Measurements from ENCODE around the gene ZNF579. TPM values are rescaled to one million over a fixed set of nuclear protein-coding genes. Genes with fewer than 3 reads are reported as not detected.
A peak's percentile ranks its signal among the peaks of the same experiment; 100 is the strongest.

The ZNF579 gene, protein sequence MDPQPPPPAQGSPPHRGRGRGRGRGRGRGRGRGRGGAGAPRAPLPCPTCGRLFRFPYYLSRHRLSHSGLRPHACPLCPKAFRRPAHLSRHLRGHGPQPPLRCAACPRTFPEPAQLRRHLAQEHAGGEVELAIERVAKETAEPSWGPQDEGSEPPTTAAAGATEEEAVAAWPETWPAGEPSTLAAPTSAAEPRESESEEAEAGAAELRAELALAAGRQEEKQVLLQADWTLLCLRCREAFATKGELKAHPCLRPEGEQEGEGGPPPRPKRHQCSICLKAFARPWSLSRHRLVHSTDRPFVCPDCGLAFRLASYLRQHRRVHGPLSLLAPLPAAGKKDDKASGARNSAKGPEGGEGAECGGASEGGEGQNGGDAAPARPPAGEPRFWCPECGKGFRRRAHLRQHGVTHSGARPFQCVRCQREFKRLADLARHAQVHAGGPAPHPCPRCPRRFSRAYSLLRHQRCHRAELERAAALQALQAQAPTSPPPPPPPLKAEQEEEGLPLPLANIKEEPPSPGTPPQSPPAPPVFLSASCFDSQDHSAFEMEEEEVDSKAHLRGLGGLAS
- 15.7 TPM for total RNA-seq
- long read RNA-seq, transcript ZNF579-201 (2 exons, 2,899 nt) = major isoform, 14 of 22 reads
- long read RNA-seq, partial matches to known transcripts = 0 of 22 reads
- long read RNA-seq, other reads (novel, unspliced or antisense) = 8 of 22 reads

DNA sequence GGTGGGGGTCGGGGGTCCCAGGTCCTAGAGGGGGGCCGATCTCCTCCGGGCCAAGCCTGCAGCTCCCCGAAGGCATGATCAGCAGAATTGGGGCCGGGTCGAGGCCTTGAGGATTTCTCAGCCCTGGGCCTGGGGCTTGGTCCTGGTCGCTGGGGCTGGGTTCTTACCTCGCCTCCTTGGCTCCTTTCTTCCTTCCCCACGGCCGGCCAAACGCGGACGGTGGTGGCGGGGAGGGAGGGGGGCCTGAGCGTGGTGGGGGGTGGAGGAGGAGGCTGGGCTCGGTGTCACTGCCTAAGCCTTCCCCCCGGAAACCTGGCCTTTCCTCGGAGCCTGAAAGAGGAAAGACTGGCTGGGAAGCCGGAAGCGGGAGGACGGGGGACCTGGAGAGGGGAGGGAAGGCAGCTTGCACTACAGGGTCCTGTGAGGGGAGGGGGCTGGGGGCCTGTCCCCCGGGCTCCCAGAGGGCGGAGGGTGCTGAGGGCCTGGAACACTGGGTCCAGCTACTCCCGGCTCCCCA, at the start of gene ZNF579:
ZNF579 (minus strand) TSS at position 221 of the 517 bp plus-strand sequence. CDS start 1,209 bp downstream, outside the sequence.
- H3K4me1 ChIP-seq = peaks cover 15% of the 10 kb centered on the region
- no peaks in the 10 kb centered on the region for H3K36me3 ChIP-seq
- peak; percentile 92 for ATAC-seq
- H3K27ac ChIP-seq = peak within 1 kb of the TSS; percentile 88
- H3K4me3 ChIP-seq = peak within 1 kb of the TSS; percentile 89
- no peaks in the 10 kb centered on the region for H3K9me3 ChIP-seq
- DNase-seq = peak; percentile 93
- intact Hi-C loops (cut with DNase I) = no loop called here
- no peaks in the 10 kb centered on the region for H3K27me3 ChIP-seq
- TF ChIP-seq, protein P1, sequence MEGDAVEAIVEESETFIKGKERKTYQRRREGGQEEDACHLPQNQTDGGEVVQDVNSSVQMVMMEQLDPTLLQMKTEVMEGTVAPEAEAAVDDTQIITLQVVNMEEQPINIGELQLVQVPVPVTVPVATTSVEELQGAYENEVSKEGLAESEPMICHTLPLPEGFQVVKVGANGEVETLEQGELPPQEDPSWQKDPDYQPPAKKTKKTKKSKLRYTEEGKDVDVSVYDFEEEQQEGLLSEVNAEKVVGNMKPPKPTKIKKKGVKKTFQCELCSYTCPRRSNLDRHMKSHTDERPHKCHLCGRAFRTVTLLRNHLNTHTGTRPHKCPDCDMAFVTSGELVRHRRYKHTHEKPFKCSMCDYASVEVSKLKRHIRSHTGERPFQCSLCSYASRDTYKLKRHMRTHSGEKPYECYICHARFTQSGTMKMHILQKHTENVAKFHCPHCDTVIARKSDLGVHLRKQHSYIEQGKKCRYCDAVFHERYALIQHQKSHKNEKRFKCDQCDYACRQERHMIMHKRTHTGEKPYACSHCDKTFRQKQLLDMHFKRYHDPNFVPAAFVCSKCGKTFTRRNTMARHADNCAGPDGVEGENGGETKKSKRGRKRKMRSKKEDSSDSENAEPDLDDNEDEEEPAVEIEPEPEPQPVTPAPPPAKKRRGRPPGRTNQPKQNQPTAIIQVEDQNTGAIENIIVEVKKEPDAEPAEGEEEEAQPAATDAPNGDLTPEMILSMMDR (IDR thresholded peaks at IDR 0.05) = no peak

DNA sequence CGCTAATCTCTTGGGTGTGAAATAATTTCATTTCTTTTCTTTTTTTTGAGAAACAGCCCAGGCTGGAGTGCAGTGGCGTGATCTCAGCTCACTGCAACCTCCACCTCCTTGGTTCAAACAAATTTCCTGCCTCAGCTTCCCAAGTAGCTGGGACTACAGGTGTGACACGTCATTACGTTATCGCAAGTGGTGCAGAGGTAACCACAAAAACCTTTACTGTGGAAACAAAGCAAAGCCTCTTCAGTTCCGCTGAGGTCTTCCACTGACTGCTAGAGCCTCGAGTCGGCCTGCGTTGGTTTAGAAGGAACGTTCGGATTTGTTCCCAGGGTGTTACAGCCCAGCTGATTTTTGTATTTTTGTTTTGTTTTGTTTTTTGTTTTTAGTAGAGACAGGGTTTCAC, 45.7 kb upstream of the ZNF579 start:
- TF ChIP-seq, protein P1 (IDR thresholded peaks at IDR 0.05) = no peak
- Histone ChIP-seq H3K27me3 (no peaks in the 10 kb centered on the region), H3K4me3 (no peak overlapping the region), H3K27ac (no peak overlapping the region), H3K36me3 (no peaks in the 10 kb centered on the region), H3K9me3 (no peaks in the 10 kb centered on the region), H3K4me1 (peaks cover 8% of the 10 kb centered on the region)
- ATAC-seq = no peak
- intact Hi-C loops (cut with DNase I) = no loop called here
- DNase-seq = no peak

DNA sequence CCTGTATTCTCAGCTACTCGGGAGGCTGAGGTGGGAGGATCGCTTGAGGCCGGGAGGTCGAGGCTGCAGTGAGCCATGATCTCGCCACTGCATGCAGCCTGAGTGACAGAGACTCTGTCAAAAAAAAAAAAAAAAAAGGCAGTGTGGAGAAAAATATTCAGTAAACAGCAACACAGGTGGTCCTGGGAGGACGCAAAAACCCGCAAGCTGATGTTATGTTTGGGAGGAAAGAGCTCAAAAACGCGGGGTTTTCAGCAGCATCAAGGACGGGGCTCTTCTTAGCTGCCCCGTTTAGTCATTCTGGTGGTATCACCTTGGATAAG, 44.3 kb upstream of the ZNF579 start:
- Histone ChIP-seq H3K9me3 (no peaks in the 10 kb centered on the region), H3K36me3 (no peaks in the 10 kb centered on the region), H3K4me1 (peaks cover 17% of the 10 kb centered on the region), H3K27ac (peak overlapping the region; percentile 83), H3K4me3 (peak overlapping the region; percentile 53), H3K27me3 (no peaks in the 10 kb centered on the region)
- TF ChIP-seq, protein P1 (IDR thresholded peaks at IDR 0.05) = no peak
- no peak for DNase-seq
- no peak for ATAC-seq
- intact Hi-C loops (cut with DNase I) = no loop called here

DNA sequence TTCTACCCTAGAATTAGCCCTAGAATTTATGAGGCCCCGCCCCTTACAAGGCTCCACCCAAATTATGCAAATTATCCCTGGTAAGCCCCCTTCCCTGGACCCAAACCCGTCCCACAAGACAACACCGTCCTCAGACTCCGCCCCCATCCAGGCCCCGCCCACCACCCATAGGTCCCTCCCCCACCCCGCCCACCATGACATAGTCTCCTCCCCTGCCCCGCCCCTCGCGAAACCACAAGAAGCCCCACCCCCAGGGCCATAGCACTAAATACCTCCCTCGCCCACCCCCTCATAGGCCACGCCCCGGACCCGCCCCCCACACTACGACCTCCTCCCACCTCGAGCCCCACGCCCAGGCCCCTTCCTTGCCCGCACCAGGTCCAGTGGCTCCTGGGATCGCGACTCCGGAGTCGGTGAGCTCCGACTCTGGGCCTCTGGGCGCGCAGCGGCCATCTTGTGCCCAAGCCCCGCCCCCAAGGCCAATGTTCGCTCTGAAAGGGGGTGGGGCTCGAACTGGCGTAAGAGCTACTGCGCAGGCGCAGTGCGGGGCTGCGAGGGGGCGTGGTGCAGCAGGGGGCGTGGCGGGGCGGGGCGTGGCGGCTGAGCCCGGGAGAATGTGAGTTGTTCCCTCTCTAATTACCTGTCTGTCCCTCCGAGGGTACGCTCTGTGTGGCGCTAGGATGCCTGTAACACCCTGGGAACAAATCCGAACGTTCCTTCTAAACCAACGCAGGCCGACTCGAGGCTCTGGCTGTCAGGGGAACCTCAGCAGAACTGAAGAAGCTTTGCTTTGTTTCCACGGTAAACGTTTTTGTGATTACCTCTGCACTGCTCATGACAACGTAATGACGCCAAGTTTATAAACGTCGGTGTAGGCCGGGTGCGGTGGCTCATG, 43.7 kb upstream of the ZNF579 start, which contains the start of gene ZNF784:
ZNF784 (minus strand) TSS at position 458 of the 895 bp plus-strand sequence; CDS start at position 453, 5 bp downstream.
- no peaks in the 10 kb centered on the region for H3K27me3 ChIP-seq
- DNase-seq = peak; percentile 95
- H3K36me3 ChIP-seq = no peaks in the 10 kb centered on the region
- intact Hi-C loops (cut with DNase I) = no loop called here
- H3K27ac ChIP-seq = peak within 1 kb of the TSS; percentile 83
- TF ChIP-seq, protein P1 (IDR thresholded peaks at IDR 0.05) = no peak
- H3K4me3 ChIP-seq = peak within 1 kb of the TSS; percentile 53
- no peaks in the 10 kb centered on the region for H3K9me3 ChIP-seq
- peak; percentile 96 for ATAC-seq
- peaks cover 23% of the 10 kb centered on the region for H3K4me1 ChIP-seq

DNA sequence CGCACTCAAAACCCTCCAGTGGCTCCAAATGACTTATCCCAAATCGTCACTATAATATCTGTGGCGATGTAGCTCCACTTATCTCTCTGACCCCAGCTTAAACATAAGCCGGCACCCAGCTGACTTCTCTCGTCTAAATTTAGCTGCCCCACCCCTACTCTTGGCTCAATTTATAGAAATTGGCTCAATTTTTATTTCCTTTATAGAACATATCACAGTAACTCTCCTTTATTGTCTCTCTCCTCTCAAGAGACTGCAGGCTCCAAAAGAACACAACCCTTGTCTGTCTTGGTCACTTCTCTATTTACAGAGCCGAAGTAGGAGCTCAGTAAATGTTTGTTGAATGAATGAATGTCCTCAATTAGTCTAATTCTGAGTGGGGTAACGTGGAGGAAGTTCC, 42.9 kb upstream of the ZNF579 start:
- no peaks in the 10 kb centered on the region for H3K27me3 ChIP-seq
- no peaks in the 10 kb centered on the region for H3K36me3 ChIP-seq
- peaks cover 28% of the 10 kb centered on the region for H3K4me1 ChIP-seq
- peak overlapping the region; percentile 53 for H3K4me3 ChIP-seq
- TF ChIP-seq, protein P1 (IDR thresholded peaks at IDR 0.05) = no peak
- peak overlapping the region; percentile 83 for H3K27ac ChIP-seq
- intact Hi-C loops (cut with DNase I) = no loop called here
- no peaks in the 10 kb centered on the region for H3K9me3 ChIP-seq
- no peak for DNase-seq
- no peak for ATAC-seq

Measured in upper lobe of right lung (tissue), 1 donor.